H1 (cell line): Measurements from ENCODE around the gene RAB8B. TPM values are rescaled to one million over a fixed set of nuclear protein-coding genes. Genes with fewer than 3 reads are reported as not detected.

Source experiments
- CBX8 ChIP-seq: fragments of 300-800, 300-1000 bp; sonication (generic); IDR thresholded peaks from 2 replicates; pipeline ENCODE4 v1.7.1; 2016; ENCODE audit warnings: low read depth, low read length, borderline replicate concordance
- PHF8 ChIP-seq: fragments of 200-600 bp; sonication (generic); conservative IDR thresholded peaks from 2 replicates; pipeline ENCODE4 v1.7.1; 2012; ENCODE audit warnings: low read depth, mild to moderate bottlenecking, inconsistent platforms, low read length, moderate library complexity
- POLR2A ChIP-seq, 2 experiments: IDR thresholded peaks; 1 replicate in 1 of 2; 2 replicates in 1 of 2; pipeline ENCODE4 v1.6.1; 2011; ENCODE audit warnings: low read depth in 2 of 2, low read length in 2 of 2, mild to moderate bottlenecking in 2 of 2; ENCODE audit errors: control extremely low read depth in 1 of 2
- SIX5 ChIP-seq: IDR thresholded peaks from 2 replicates; pipeline ENCODE4 v1.6.1; 2011; ENCODE audit warnings: mild to moderate bottlenecking, low read depth, low read length
- polyA plus RNA-seq, 7 experiments: library from polyadenylated mRNA; depleted of rRNA in 3 of 7; stranded (reverse) in 5 of 7; unstranded in 2 of 7; fragments of >200 nt in 5 of 7; fragments of 200-250 nt in 2 of 7; gene quantifications; 1 replicate in 5 of 7; 2 replicates in 1 of 7; 4 replicates in 1 of 7; pipeline versions ENCODE4 v1.2.1 to v1.2.3, GENCODE V29; 2011 to 2013; ENCODE audit warnings: missing spikeins in 2 of 7, mixed read lengths in 2 of 7
- total RNA-seq: library from RNA; stranded (reverse); fragmentation: NEBNext Ultra II Directional; extraction: Animal tissue kit (Norgen Biotek cat#: 25700); gene quantifications from 2 replicates; pipeline ENCODE4 v1.2.1, GENCODE V29; 2021
- TF ChIP-seq, protein P1 (sequence below): IDR thresholded peaks from 2 replicates; pipeline ENCODE4 v1.6.1; 2012; ENCODE audit warnings: inconsistent platforms
- TF ChIP-seq, protein P2 (sequence below): IDR thresholded peaks from 2 replicates; pipeline ENCODE4 v1.6.1; 2012; ENCODE audit warnings: low read length, inconsistent platforms

Gene RAB8B
- total and polyA plus RNA-seq, 2 of the 8 experiments (the other 6 are each of a cell fraction or from before 2014, with no cell fraction given): 9.5 to 47.8 TPM

GRCh38 chr15:63190769-63191649 lies 1.6 kb downstream of the RAB8B start (continued):
- TF ChIP-seq CBX8: no peak
- TF ChIP-seq, protein P1, sequence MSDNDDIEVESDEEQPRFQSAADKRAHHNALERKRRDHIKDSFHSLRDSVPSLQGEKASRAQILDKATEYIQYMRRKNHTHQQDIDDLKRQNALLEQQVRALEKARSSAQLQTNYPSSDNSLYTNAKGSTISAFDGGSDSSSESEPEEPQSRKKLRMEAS: no peak
- TF ChIP-seq PHF8: no peak
- no peak for TF ChIP-seq SIX5
- TF ChIP-seq POLR2A (IDR thresholded peaks at IDR 0.05; ENCODE audit: control extremely low read depth in 1 of 2, low read depth in 2 of 2, low read length in 2 of 2): no peak
- TF ChIP-seq, protein P2, sequence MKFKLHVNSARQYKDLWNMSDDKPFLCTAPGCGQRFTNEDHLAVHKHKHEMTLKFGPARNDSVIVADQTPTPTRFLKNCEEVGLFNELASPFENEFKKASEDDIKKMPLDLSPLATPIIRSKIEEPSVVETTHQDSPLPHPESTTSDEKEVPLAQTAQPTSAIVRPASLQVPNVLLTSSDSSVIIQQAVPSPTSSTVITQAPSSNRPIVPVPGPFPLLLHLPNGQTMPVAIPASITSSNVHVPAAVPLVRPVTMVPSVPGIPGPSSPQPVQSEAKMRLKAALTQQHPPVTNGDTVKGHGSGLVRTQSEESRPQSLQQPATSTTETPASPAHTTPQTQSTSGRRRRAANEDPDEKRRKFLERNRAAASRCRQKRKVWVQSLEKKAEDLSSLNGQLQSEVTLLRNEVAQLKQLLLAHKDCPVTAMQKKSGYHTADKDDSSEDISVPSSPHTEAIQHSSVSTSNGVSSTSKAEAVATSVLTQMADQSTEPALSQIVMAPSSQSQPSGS: no peak
